HG02885 (cell line): ENCODE data around the gene CDHR2.

Experiments
- ATAC-seq: cut with Tn5 transposase; IDR thresholded peaks from one replicate; pipeline ENCODE4 v1.9.1; 2021; ENCODE audit warnings: mild to moderate bottlenecking; ENCODE audit not compliant: unreplicated experiment, poor library complexity

The CDHR2 gene

GRCh38 chr5:176610435-176610773 lies 61.3 kb downstream of the CDHR2 start:
- ATAC-seq = peak; percentile 15

GRCh38 chr5:176611435-176611834 lies 62.3 kb downstream of the CDHR2 start:
- no peak for ATAC-seq

GRCh38 chr5:176612008-176612407 lies 62.9 kb downstream of the CDHR2 start:
- ATAC-seq = no peak

- ATAC-seq = no peak
Observed at GRCh38 chr5:176612855-176613254, 63.7 kb downstream of the CDHR2 start.

- ATAC-seq = no peak
Observed at GRCh38 chr5:176614805-176615478, 65.8 kb downstream of the CDHR2 start.

- no peak for ATAC-seq
Observed at GRCh38 chr5:176616511-176616910, 67.4 kb downstream of the CDHR2 start.

- no peak for ATAC-seq
Observed at GRCh38 chr5:176618783-176619182, 69.6 kb downstream of the CDHR2 start.

- peak; percentile 77 for ATAC-seq
Observed at GRCh38 chr5:176619203-176619568, 70.0 kb downstream of the CDHR2 start.

DNA sequence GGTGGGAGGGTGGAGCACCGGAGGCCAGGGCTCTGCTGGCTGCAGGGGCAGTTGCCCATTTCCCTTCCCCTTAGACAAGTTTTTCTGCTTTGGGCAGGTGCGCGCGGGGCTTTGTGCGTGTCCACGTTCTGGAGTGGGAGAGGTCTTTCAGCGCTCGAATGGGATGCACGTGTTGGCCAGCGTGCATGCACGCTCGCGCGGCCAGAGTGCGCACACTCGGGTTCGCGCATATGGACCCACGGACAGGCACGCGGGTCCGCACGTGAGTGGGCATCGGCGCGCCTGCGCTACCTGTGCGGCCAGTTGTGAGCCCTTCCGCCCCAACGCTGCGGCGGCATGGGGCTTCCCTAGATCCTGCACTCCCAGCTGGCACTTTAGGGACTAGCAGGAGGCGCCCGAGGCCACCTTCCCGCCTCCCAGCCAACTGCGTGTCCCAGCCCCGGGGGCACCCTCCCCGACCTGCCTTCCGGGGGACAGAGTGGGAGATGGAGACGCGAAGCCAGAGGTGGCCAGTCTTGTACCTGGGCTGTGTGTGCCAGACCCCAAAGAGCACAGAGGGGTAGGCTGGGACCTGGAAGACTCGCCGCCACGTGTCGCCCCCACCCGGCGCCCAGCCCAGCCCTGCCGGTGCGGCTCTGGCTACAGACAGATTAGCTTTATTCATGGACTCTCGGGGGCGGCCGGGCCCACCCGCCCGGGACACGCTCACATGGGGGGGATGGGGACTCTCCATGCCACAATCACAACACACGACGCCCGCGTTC lies 70.6 kb downstream of the CDHR2 start:
- no peak for ATAC-seq

GRCh38 chr5:176620333-176620981 lies 71.3 kb downstream of the CDHR2 start:
- ATAC-seq = no peak

DNA sequence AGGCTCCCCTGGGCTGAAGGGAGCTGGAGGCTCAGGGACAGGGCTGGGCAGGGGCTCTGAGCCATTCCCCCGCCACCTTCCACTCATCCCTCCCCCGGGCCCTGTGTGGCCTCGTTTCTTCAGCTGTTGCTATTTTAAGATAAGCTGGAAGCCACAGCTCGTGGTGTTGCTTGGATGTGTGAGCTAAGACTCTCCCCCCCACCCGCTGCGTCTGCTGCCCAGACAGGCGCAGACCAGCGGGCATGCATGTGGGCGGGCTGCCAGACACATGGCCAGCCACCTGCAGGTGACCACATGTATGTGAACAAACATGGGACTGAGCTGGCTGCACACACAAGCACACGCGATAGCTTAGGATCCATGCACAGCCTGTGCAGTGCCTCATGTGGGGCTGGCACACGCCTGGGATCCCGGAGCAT lies 72.5 kb downstream of the CDHR2 start:
- ATAC-seq = no peak

DNA sequence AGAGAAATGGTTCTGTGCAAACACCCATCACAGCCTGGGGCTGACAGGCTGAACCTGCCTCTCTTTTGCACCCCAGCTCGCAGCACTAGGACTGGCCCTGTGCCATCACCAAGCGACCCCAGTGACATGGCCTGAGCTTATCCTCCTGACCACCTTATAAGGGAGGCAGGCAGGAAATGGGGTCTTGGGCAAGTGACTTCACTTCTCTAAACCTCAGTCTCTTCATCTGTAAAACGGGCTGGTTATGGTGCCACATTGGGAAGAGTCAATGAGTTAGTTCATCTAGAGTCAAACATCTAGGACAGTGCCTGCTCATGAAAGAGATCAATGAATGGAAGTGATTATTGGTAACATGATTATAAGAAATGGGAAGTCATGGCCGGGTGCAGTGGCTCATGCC lies 75.0 kb downstream of the CDHR2 start:
- no peak for ATAC-seq

- no peak for ATAC-seq
Observed at GRCh38 chr5:176624938-176625337, 75.8 kb downstream of the CDHR2 start.

- ATAC-seq = no peak
Observed at GRCh38 chr5:176625512-176625911, 76.4 kb downstream of the CDHR2 start.

DNA sequence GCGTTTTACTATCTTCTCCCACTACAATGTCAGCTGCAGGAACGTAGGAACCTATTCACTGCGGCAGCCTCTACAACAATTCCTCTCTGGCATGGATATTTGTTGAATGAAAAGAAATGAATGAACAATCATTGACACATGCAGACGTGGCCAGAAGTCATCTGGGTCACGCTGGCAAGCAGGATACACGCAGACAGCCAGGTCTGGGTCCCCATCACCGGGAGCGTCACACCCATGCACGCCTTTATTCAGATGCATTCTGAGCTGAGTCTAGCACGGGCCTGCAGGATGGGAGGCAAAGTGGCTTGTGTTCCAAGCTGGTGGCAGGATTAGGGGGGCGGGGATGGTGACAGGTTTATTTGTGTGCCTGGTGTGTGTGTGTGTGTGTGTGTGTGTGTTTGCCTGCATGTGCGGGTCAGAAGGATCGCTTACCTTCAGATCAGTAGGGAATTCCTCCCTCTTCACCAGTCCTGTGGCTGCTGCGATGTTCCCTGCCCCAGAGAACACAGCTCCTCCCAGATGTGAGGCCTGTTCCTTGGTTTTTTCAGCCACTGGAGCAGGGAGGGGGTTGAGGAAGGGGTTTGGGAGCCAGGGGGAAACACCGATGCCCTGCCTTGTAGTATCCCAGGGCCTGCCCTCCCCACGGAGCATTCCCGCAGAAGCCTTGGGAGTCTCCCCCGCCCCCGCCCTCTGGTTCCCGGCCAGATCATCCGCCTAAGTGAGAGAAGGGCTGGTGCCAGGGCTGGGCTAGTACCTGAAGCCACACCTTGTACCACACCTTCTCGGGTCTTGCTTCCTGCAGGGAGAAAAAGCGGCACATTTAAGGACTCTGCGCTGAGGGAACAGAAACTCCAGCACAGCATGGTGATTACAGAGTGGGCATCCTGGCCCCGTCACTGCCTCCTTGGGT lies 77.1 kb downstream of the CDHR2 start:
- ATAC-seq = no peak

DNA sequence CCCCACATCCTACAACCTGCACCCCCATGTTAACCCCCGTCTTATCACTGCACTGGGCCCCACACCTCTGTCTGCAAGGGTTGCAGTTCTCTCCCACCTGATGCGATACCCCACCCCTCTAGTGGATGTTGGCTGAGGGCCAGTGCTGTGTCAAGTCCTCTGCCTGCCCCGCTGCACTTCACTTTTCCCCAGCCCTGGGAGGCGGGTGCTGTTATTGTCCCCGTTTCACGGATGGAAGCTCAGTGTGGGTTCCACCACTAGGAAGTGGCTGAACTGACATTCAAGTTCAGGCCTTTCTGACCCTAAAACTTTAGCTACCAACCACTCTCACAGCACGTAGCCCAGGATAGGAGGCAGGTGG lies 77.7 kb downstream of the CDHR2 start:
- ATAC-seq = no peak

DNA sequence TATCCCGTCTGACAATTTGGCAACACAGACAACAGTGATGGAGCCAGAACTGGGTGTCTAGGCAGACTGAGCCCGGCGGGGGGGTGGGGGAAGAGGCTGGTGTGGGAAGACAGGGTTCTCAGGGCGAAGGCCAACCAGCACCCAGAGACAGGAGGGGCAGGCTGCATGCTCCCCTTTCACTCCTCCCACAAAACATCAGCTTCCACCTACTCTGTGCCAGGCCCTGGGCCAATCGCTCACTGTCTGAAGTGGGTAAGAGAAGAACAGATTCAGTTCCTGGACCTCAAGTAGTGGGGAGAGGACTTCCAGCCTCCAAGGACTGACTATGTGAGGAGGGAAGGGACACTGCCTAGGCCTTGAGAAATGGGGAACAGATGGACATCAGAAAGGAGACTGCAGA lies 78.4 kb downstream of the CDHR2 start:
- ATAC-seq = no peak

- ATAC-seq = no peak
Observed at GRCh38 chr5:176628406-176629228, 79.5 kb downstream of the CDHR2 start.

GRCh38 chr5:176629317-176629852 lies 80.2 kb downstream of the CDHR2 start:
- no peak for ATAC-seq
